Ishikawa (cell line): ENCODE measurements around the gene TMEM129.
A peak's percentile ranks its signal among the peaks of the same experiment; 100 is the strongest.

ENCODE experiments used
- CEBPB ChIP-seq: IDR thresholded peaks from 2 replicates; pipeline ENCODE4 v1.6.1; 2012
- CREB1 ChIP-seq: IDR thresholded peaks from 2 replicates; pipeline ENCODE4 v1.6.1; 2012; ENCODE audit warnings: low read depth
- EGR1 ChIP-seq: IDR thresholded peaks from 2 replicates; pipeline ENCODE4 v1.6.1; 2012
- EP300 ChIP-seq: IDR thresholded peaks from 2 replicates; pipeline ENCODE4 v1.6.1; 2012; ENCODE audit warnings: borderline replicate concordance
- FOXM1 ChIP-seq: IDR thresholded peaks from 2 replicates; pipeline ENCODE4 v1.6.1; 2012; ENCODE audit warnings: low read depth, borderline replicate concordance
- MAX ChIP-seq: IDR thresholded peaks from 2 replicates; pipeline ENCODE4 v1.6.1; 2012
- NFIC ChIP-seq: IDR thresholded peaks from 2 replicates; pipeline ENCODE4 v1.6.1; 2012
- RAD21 ChIP-seq: IDR thresholded peaks from 2 replicates; pipeline ENCODE4 v1.6.1; 2012; ENCODE audit warnings: low read depth
- REST ChIP-seq: IDR thresholded peaks from 2 replicates; pipeline ENCODE4 v1.6.1; 2012; ENCODE audit warnings: low read depth, mild to moderate bottlenecking
- TAF1 ChIP-seq: IDR thresholded peaks from 2 replicates; pipeline ENCODE4 v1.6.1; 2012; ENCODE audit warnings: low read depth, mild to moderate bottlenecking
- TCF12 ChIP-seq: IDR thresholded peaks from 2 replicates; pipeline ENCODE4 v1.6.1; 2012; ENCODE audit warnings: low read depth
- TEAD4 ChIP-seq: IDR thresholded peaks from 2 replicates; pipeline ENCODE4 v1.6.1; 2012
- USF1 ChIP-seq: IDR thresholded peaks from 2 replicates; pipeline ENCODE4 v1.6.1; 2012
- YY1 ChIP-seq: IDR thresholded peaks from 2 replicates; pipeline ENCODE4 v1.6.1; 2012; ENCODE audit warnings: low read depth
- ZBTB7A ChIP-seq: IDR thresholded peaks from 2 replicates; pipeline ENCODE4 v1.6.1; 2012; ENCODE audit warnings: low read depth

Gene TMEM129

GRCh38 chr4:1721666-1722550, 785 bp upstream of the TMEM129 start:
- TF ChIP-seq NFIC (no peak), CEBPB (no peak), REST (no peak), YY1 (no peak)

GRCh38 chr4:1720163-1720983, 750 bp downstream of the TMEM129 start:
- 0 out of 2 replicates have a peak, but pooled peaks have one; percentile 7 for TF ChIP-seq REST
- peak; percentile 62 for TF ChIP-seq USF1
- TF ChIP-seq EGR1, result no peak
- TF ChIP-seq TAF1, result peak; percentile 48
- no peak for TF ChIP-seq EP300
- peak; percentile 65 for TF ChIP-seq MAX
- TF ChIP-seq YY1, result peak; percentile 16; the same call in 1 of the 2 replicates

- TF ChIP-seq EP300, result no peak
- TF ChIP-seq YY1, result no peak
Measured at GRCh38 chr4:1718095-1718850, 2.9 kb downstream of the TMEM129 start.

- TF ChIP-seq REST (no peak), USF1 (no peak), FOXM1 (no peak), CEBPB (no peak), EGR1 (no peak), RAD21 (no peak), TCF12 (no peak), EP300 (no peak), NFIC (no peak), MAX (no peak), ZBTB7A (no peak), TAF1 (no peak), CREB1 (no peak), YY1 (no peak), TEAD4 (no peak)
Measured at GRCh38 chr4:1717129-1718094, 3.7 kb downstream of the TMEM129 start.
